ENCODE data around the gene C9orf153. TPM values are rescaled to one million over a fixed set of nuclear protein-coding genes. Genes with fewer than 3 reads are reported as not detected.

C9orf153 gene
- total RNA-seq, 2 experiments from 2014 or later = 0.12 to 0.35 TPM

DNA sequence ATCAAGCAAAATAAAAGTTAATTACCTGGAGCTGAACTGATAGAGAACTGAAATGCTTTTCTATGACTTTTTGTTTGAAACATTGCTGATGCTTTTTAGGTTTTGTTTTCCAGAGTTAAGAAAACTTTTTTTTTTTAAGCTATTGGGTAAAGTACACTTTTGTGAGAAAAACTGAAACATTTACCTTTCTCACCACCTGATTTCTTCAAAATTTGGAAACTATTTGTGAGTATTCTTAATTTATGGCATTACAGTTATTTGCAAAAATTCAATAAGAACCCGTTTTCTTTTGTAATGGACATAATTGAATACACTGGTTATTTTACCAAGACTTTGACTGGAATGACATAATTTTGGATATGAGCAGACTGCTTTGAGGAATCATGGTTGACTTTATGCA, 6.6 kb downstream of the C9orf153 start:
- no peaks in the 10 kb centered on the region for H3K36me3 Mint-ChIP-seq (ENCODE audit: low read depth)
- DNase-seq = no peak
- ChIA-PET CTCF (no interaction called here), POLR2A (no interaction called here)
- no peaks in the 10 kb centered on the region for H3K4me1 Mint-ChIP-seq
- H3K27me3 Mint-ChIP-seq = peaks cover 2% of the 10 kb centered on the region
- H3K4me3 Mint-ChIP-seq = no peak overlapping the region
- H3K9me3 Mint-ChIP-seq = peaks cover 5% of the 10 kb centered on the region
- H3K27ac Mint-ChIP-seq = no peak overlapping the region

DNA sequence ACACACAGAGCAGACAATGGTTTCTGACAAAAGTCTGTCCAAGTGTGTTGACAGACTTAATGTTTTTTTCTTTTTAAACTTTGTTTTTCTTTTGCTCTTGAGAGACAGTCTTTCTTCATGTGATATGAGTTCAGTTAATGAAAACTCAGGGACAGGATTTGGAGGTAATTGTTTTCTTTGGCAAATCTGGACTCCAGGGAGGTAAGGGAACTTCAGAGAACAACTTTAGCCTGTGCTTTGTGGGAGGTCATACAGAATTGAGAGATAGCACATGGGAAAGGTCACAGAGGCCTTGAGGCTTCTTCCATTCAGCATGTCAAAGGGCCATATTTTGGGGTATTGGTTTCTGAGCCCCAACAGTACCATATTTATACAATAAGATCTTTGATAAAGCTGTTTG, 9.3 kb downstream of the C9orf153 start:
- CTCF ChIA-PET = no interaction called here
- no peaks in the 10 kb centered on the region for H3K36me3 Mint-ChIP-seq (ENCODE audit: low read depth)
- no peak for DNase-seq
- H3K4me3 Mint-ChIP-seq = no peak overlapping the region
- H3K4me1 Mint-ChIP-seq = no peaks in the 10 kb centered on the region
- POLR2A ChIA-PET = no interaction called here
- H3K27ac Mint-ChIP-seq = no peak overlapping the region
- H3K27me3 Mint-ChIP-seq = peaks cover 5% of the 10 kb centered on the region
- peaks cover 5% of the 10 kb centered on the region for H3K9me3 Mint-ChIP-seq

DNA sequence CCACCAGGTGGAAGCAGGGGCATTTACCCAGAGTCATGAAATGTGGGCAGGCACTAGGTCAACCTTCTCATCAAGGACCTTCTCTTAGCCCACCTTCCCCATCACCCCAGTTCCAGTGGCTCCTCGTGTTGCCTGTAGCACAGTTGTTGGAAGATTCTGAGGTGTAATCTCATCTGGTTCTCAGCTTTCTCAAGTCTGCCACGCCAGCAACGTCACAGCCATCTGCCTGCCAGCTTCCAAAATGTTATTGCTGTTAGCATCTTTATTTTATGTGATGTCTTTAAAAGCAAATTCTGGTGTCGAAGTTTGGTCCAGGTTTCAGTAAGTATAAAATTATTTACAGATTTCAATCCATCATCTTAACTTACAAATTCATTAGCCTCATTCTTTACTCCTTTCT, 10.7 kb downstream of the C9orf153 start:
- POLR2A ChIA-PET = no interaction called here
- H3K36me3 Mint-ChIP-seq (ENCODE audit: low read depth) = no peaks in the 10 kb centered on the region
- H3K4me3 Mint-ChIP-seq = no peak overlapping the region
- H3K27me3 Mint-ChIP-seq = peaks cover 5% of the 10 kb centered on the region
- peaks cover 5% of the 10 kb centered on the region for H3K9me3 Mint-ChIP-seq
- CTCF ChIA-PET = interaction anchor here (0.8 to 1.0 kb wide), 2 partner anchors 9 to 631 kb away, joined by 3 to 5 read pairs; no protein-coding TSS in a partner anchor
- H3K4me1 Mint-ChIP-seq = no peaks in the 10 kb centered on the region
- H3K27ac Mint-ChIP-seq = no peak overlapping the region
- no peak for DNase-seq

- Mint-ChIP-seq H3K36me3 (ENCODE audit: low read depth) (no peaks in the 10 kb centered on the region), H3K9me3 (no peaks in the 10 kb centered on the region), H3K4me1 (no peaks in the 10 kb centered on the region), H3K4me3 (no peak overlapping the region), H3K27me3 (peaks cover 5% of the 10 kb centered on the region), H3K27ac (no peak overlapping the region)
- DNase-seq = no peak
- POLR2A ChIA-PET = no interaction called here
- CTCF ChIA-PET = no interaction called here
Observed at GRCh38 chr9:86246752-86247161, 12.7 kb downstream of the C9orf153 start.

- ChIA-PET CTCF (interaction anchor here (0.6 kb wide), 1 partner anchor 16 kb away, joined by 7 read pairs; no protein-coding TSS in a partner anchor), POLR2A (no interaction called here)
- H3K4me3 Mint-ChIP-seq = no peak overlapping the region
- H3K27ac Mint-ChIP-seq = no peak overlapping the region
- H3K9me3 Mint-ChIP-seq = no peaks in the 10 kb centered on the region
- H3K27me3 Mint-ChIP-seq = peaks cover 2% of the 10 kb centered on the region
- H3K36me3 Mint-ChIP-seq (ENCODE audit: low read depth) = no peaks in the 10 kb centered on the region
- no peaks in the 10 kb centered on the region for H3K4me1 Mint-ChIP-seq
- no peak for DNase-seq
Observed at GRCh38 chr9:86242071-86242470, 17.4 kb downstream of the C9orf153 start.

GRCh38 chr9:86241216-86241615, 18.2 kb downstream of the C9orf153 start:
- Mint-ChIP-seq H3K4me1 (no peaks in the 10 kb centered on the region), H3K27me3 (no peaks in the 10 kb centered on the region), H3K27ac (no peak overlapping the region), H3K9me3 (no peaks in the 10 kb centered on the region), H3K4me3 (no peak overlapping the region), H3K36me3 (ENCODE audit: low read depth) (no peaks in the 10 kb centered on the region)
- ChIA-PET CTCF (interaction anchor here (0.7 kb wide), 1 partner anchor 25 kb away, joined by 3 read pairs; no protein-coding TSS in a partner anchor), POLR2A (no interaction called here)
- no peak for DNase-seq

DNA sequence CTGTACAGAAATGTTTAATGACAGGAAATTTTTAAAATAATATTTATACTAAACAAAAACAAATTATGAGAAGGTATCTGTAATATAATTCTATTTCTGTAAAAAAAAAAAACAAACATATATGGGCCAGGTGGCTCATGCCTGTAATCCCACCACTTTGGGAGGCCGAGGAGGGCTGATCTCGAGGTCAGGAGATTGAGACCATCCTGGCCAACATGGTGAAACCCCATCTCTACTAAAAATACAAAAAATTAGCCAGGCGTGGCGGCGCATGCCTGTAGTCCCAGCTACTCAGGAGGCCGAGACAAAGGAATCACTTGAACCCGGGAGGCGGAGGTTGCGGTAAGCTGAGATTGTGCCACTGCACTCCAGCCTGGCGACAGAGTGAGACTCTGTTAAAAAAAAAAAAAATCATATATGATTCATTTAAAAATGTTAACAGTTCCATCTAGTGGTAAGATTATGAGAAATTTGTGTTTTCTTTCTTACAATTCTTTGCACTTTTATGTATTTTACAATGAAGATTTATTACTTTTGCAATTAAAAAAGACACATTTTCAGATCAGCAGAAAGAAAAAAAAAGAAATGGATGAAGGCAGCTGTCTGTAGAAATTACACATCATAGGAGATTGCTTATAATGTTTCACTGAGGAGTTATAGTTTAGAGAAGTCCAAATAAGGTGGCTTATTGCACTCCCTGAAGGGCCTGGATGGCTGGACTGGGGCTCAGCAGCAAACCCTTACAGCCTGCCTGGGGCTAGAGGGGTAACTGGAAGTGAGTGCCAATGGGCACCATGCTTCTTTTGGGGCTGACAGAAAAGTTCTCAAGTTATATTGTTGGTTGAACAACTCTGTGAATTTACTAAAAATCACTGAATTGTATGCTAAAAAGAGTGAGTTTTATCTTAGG, 20.3 kb downstream of the C9orf153 start:
- Mint-ChIP-seq H3K27ac (no peak overlapping the region), H3K36me3 (ENCODE audit: low read depth) (no peaks in the 10 kb centered on the region), H3K27me3 (no peaks in the 10 kb centered on the region), H3K4me1 (no peaks in the 10 kb centered on the region), H3K4me3 (no peak overlapping the region), H3K9me3 (no peaks in the 10 kb centered on the region)
- ChIA-PET POLR2A (no interaction called here), CTCF (interaction anchor here (0.7 to 1.0 kb wide), 2 partner anchors 10 to 498 kb away, joined by 3 to 5 read pairs; no protein-coding TSS in a partner anchor)
- DNase-seq = no peak

- no peak overlapping the region for H3K27ac Mint-ChIP-seq
- POLR2A ChIA-PET = no interaction called here
- no peaks in the 10 kb centered on the region for H3K9me3 Mint-ChIP-seq
- CTCF ChIA-PET = interaction anchor here (1.0 kb wide), 1 partner anchor 23 kb away, joined by 4 read pairs; no protein-coding TSS in a partner anchor
- H3K4me1 Mint-ChIP-seq = no peaks in the 10 kb centered on the region
- DNase-seq = no peak
- H3K36me3 Mint-ChIP-seq (ENCODE audit: low read depth) = no peaks in the 10 kb centered on the region
- H3K4me3 Mint-ChIP-seq = no peak overlapping the region
- no peaks in the 10 kb centered on the region for H3K27me3 Mint-ChIP-seq
Observed at GRCh38 chr9:86230858-86231257, 28.6 kb downstream of the C9orf153 start.

DNA sequence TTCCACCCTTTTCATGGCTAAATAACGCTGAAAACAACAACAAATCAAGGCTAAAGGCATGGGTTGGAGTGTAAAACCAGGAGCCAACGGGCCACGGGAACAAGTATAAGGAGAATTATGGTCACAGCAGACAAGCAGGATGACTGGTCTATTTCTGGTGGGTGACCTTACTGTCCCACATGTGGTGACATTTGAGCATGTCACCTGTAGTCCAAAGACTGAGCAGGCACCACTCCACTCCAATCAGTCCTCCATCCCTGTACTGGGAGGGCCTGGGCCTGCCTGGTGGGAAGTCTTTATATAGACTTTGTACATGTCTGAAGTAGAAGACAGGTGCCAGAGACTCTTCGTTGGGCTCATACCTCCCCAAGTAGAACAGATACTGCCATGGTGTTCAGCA, 36.8 kb downstream of the C9orf153 start:
- no peaks in the 10 kb centered on the region for H3K4me1 Mint-ChIP-seq
- no peaks in the 10 kb centered on the region for H3K9me3 Mint-ChIP-seq
- no peak overlapping the region for H3K27ac Mint-ChIP-seq
- no peak for DNase-seq
- H3K4me3 Mint-ChIP-seq = no peak overlapping the region
- H3K27me3 Mint-ChIP-seq = no peaks in the 10 kb centered on the region
- ChIA-PET CTCF (no interaction called here), POLR2A (no interaction called here)
- no peaks in the 10 kb centered on the region for H3K36me3 Mint-ChIP-seq (ENCODE audit: low read depth)

- H3K4me1 Mint-ChIP-seq = no peaks in the 10 kb centered on the region
- H3K9me3 Mint-ChIP-seq = no peaks in the 10 kb centered on the region
- ChIA-PET CTCF (interaction anchor here (0.6 kb wide), 2 partner anchors 17 to 138 kb away, joined by 3 read pairs; no protein-coding TSS in a partner anchor), POLR2A (no interaction called here)
- no peaks in the 10 kb centered on the region for H3K27me3 Mint-ChIP-seq
- no peak overlapping the region for H3K4me3 Mint-ChIP-seq
- H3K36me3 Mint-ChIP-seq (ENCODE audit: low read depth) = no peaks in the 10 kb centered on the region
- DNase-seq = no peak
- H3K27ac Mint-ChIP-seq = no peak overlapping the region
Observed at GRCh38 chr9:86219606-86220005, 39.9 kb downstream of the C9orf153 start.

- ChIA-PET CTCF (interaction anchor here (0.6 kb wide), 1 partner anchor 24 kb away, joined by 3 read pairs; no protein-coding TSS in a partner anchor), POLR2A (no interaction called here)
- Mint-ChIP-seq H3K27me3 (no peaks in the 10 kb centered on the region), H3K4me3 (no peak overlapping the region), H3K36me3 (ENCODE audit: low read depth) (no peaks in the 10 kb centered on the region), H3K9me3 (no peaks in the 10 kb centered on the region), H3K4me1 (no peaks in the 10 kb centered on the region), H3K27ac (no peak overlapping the region)
- DNase-seq = no peak
Observed at GRCh38 chr9:86217076-86217755, 42.2 kb downstream of the C9orf153 start.

- no peaks in the 10 kb centered on the region for H3K4me1 Mint-ChIP-seq
- CTCF ChIA-PET = no interaction called here
Observed at GRCh38 chr9:86207193-86207592, 52.3 kb downstream of the C9orf153 start.

GRCh38 chr9:86202338-86202882, 57.0 kb downstream of the C9orf153 start:
- ChIA-PET CTCF (interaction anchor here (0.5 to 1.1 kb wide), 4 partner anchors 31 to 293 kb away, joined by 3 read pairs; partner anchors contain the start of gene ISCA1), POLR2A (no interaction called here)
- Mint-ChIP-seq H3K36me3 (ENCODE audit: low read depth) (no peaks in the 10 kb centered on the region), H3K27ac (no peak overlapping the region), H3K4me3 (no peak overlapping the region), H3K4me1 (no peaks in the 10 kb centered on the region), H3K27me3 (peaks cover 10% of the 10 kb centered on the region), H3K9me3 (no peaks in the 10 kb centered on the region)
- peak; percentile 24 for DNase-seq

More at GRCh38 chr9:86207193-86207592, 52.3 kb downstream of the C9orf153 start:
- no peak for DNase-seq
- H3K36me3 Mint-ChIP-seq (ENCODE audit: low read depth) = no peaks in the 10 kb centered on the region
- H3K27ac Mint-ChIP-seq = no peak overlapping the region
- H3K27me3 Mint-ChIP-seq = peaks cover 7% of the 10 kb centered on the region
- H3K9me3 Mint-ChIP-seq = no peaks in the 10 kb centered on the region
- POLR2A ChIA-PET = no interaction called here
- no peak overlapping the region for H3K4me3 Mint-ChIP-seq
